Right forelimb (tissue), 1 donor: ENCODE measurements around the gene CARD10.

ENCODE experiments used
- DNase-seq: peaks from one replicate; pipeline ENCODE4 v3.0.0-alpha.2; 2018

CARD10 gene

GRCh38 chr22:37501610-37502341 is 17.4 kb downstream of the CARD10 start:
- no peak for DNase-seq

GRCh38 chr22:37500745-37501609 is 18.2 kb downstream of the CARD10 start:
- no peak for DNase-seq

DNA sequence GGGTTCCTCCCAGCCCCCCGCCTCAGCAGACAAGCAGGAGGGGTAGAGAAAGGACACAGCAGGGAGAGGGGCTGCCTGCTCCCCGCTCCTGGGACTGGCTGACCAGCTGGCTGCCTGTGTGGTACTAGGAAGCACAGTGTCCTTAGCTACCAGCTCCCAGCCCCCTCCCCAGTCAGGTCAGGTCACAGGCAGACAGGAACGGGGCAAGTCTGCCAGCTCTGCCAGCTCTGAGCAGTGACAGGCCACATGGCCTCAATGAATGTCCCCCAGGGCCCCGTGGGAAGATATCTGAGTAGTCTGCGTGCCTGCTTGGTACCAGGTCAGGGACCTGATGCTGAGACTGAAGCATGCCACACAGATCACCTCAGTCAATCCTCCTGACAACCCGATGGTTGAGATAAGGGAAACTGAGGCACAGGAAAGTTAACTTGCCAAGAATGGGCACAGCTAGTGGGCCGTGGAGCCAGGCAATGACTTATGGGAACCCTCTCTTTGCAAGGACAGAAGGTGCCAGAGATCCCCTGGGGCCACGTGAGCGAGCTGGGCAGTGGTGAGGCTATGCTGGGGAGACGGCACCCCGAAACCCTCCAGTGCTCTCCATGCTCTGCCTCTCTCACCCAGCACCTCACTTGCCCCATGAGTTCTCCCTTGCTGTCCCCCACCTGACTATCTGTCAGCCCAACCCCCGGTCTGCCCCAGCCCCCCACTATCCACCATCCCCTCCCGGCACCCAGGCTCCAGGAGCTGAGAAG is 19.2 kb downstream of the CARD10 start:
- no peak for DNase-seq

DNA sequence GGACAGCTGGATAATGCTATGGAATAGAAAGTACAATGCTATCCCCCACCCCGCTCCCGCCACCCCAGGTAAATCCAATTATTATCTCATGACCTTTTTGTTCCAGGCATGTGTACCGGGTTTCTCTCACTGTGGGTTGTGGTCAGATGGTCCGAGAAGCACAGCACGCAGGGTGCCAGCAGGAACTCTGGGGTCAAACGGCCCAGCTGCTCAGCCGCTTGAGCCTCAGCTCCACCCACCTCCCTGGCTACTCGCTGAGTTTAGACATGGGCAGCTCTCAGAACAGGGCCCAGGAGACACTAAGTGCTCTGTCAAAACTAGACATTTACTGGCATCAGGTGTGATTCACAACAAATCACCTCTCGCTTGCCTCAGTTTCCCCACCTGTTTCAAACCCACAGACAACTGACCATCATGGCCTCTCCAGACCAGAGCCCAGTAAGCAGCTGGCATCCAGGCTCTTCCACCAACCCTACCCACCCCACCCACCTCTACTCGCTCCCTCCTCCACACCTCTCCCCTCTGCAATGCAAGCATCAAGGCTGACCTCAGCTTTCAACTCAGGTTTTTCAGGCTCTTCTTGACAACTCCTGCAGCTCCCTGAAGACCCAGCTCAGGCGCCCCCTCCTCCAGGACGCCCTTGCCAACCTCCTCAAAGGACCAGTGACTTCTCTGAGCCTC is 20.0 kb downstream of the CARD10 start:
- no peak for DNase-seq

DNA sequence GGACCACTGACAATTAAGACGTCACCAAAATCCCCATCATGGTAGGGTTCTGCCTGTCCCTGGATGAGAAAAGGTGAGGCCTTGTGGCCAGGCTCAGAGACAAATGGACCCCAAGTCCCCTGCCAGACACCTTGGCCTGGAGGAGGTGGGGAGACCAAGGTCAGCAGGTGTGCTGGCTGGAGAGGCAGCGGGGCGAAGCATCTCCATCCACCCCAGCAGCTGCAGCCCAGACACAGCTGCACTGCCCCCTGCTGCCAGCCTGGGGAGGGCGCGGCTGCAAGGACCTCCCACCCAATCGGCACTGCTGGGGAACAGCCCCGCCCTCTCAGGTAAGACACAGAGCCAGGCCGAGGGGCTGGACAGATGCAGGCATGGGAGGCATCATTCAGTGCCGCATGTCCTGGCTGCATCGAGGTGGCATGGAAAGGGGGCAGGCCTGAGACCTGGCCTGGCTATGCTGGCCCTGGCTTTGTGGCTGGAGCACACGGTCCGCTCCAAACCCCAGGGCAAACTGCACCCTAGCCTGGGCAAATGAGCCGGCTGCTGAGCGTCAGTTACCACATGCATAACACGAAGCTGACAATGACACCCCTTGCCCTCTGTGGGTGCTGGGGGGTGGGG is 20.8 kb downstream of the CARD10 start:
- no peak for DNase-seq

DNA sequence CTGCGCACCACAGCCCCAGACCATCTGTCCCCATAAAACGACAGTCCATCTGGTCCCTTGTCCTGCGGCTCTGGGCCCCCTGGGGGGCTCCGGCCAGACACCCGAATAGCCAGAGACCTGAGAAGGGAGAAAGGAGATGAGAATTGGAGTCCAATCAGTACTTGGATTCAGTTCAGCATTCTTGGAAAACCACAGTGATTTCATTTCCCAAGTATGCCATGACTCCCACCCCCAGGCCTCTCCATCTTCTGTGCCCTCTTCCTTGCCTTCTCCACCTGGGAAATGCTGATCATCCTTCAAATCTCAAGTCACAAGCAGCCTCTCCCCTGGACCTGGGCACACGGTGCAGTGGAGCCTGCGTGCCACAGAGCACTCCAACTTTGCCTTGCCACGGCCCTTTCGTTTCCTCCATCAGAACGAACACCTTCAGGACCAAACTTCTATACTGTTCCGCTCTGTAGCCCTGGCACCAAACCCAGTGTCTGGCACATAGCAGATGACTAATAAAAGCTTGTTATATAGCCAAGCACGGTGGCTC is 22.1 kb downstream of the CARD10 start:
- no peak for DNase-seq

- no peak for DNase-seq
These were observed 22.6 kb downstream of the CARD10 start for GRCh38 chr22:37496651-37497050.

DNA sequence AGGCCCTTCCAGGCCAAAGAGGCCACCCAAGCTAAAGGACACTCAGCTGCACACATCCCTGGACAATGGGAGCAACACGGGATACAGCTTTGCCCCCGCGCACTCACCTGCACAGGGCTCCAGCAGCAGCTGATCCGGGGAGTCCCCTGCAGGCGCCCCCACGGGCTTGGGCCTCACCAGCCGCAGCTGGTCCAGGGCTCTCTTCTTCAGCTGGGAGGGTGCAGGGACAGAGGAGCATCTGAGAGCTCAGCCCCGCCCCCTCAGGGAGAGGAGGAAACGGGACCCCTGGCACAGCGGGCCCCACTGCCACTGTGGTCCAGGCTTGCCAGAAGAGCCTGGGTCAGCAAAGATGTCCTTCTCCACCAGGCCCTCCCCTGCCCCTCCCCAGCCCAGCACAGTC is 25.2 kb downstream of the CARD10 start:
- no peak for DNase-seq

DNA sequence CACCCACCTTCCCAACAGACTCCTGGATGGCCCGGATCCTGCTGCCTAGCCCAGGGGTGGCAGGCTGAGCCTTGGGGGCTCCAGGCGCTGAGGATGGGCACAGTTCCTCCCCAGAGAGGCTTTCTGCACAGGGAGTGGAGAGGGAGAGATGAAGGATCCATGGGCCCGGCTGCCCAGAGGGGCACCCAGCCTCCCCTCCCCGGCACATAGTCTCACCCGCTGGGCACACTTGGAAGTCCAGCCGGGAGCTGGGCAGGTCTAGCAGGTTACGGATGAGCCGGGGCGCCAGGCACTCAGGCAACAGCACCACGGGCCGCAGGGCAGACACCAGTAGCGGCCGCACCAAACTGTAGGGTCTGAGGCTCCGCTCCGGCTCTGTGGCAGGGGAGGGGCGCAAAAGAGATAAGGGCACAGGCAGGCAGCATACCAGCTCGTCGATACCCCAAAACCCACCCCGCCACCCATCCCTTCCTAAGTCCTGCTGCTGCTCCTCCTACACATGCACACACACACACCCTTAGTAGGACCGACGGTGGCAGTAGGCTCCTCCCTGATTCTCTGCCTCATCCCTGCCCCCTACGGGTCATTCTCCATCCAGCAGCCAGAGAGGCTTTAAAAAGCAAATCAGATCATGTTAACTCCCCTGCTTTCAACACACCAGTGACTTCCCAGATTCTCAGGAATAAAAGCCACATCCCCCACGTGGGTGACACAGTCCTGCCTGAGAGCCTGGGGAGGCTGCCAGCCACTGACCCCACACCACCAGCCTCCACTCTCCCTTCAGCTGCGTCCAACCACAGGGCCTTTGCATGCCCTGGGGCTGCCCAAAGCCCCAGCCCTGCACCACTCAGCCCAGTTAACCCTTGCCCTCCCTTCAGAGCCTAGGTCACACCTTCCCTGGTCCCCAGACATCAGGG is 26.5 kb downstream of the CARD10 start:
- no peak for DNase-seq

GRCh38 chr22:37491559-37492427 is 27.4 kb downstream of the CARD10 start:
- DNase-seq: no peak

GRCh38 chr22:37491106-37491505 is 28.1 kb downstream of the CARD10 start:
- no peak for DNase-seq

DNA sequence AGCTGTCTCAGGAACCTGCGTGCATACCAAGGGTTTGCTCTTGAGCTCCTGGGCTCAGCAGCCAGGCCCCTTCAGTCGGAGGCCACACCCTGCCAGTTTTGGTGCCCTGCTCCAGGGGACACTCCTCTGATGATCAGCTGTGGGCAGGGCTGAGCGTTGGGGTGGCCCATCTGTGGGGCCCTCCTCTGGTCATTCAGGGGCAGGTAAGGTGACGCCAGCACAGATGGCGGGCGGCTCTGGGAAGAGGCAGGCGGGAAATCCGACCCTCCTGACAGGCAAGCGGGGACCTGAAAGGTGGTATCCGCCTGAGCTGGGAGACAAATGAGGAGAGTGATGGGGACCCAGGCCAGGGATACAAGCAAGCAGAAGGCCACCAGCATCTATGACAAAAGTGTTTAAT is 29.2 kb downstream of the CARD10 start:
- no peak for DNase-seq

- DNase-seq: no peak
These were observed 30.7 kb downstream of the CARD10 start for GRCh38 chr22:37488337-37489135.

DNA sequence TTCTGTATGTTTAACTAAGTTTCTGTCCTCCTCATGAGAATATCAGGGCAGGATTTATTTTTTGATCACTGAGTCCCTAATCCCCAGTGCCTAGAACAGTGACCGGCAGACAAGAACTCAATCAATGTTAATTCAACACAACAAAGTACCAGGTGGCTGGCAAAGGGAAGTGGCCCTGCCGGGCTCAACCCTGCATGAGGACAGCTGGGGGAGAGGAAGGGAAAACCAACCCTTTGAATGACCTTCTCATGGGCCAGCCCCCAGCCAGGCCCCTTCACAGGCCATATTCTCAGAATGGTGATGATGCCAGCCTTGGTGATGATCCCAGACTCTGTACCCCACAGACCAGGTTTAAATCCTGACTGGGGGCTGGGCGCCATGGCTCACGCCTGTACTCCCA is 31.6 kb downstream of the CARD10 start:
- no peak for DNase-seq

DNA sequence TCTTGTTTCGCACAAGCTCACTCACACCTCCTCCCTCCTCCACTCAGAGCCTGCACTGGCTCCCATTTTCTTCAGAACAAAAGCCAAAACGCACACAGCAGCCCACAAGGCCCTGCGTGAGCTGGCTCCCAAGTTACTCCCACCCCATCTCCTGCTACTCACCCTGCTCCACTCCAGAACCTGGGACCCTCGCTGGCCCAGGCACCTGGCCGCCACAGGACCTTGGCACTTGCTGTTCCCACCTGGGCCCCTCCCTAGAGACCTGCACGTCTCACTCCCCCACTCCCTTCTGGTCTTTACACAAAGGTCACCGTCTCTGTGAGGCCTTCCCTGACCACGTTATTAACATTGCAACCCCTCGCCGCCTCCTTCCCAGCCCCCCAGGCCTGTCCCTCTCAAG is 32.1 kb downstream of the CARD10 start:
- no peak for DNase-seq

DNA sequence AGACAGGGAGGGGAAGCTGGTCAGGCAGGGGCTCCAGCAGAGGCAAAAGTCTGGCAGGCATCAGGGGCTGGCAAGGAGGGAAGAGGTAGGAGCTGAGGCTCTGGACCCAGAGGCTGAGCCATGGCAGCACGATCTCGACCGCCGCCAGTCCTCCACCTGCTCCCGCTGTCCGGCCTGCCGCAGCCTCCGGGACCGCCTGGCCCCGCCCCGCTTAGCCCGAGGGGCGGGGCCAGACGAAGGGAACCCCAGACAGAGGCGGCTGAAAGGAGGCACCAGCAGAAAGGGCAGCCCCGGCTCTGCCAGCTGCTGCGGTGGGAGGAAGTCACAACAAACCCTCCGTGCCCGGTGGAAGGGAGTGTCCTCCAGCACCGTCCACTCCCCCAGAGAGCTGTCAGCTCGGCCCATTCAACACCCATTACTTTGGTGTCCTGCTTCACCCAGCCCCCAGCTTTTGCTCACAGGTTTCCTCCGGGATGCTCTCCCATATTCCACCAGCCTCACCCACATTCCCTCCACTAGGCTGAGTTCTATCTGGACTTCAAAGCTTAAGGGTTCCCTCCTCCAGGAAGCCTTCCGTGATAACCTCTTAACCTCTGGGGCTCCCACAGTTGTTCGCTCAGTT is 32.9 kb downstream of the CARD10 start, which contains the start of gene MFNG:
TSS of gene MFNG (minus strand) at position 161 of the 622 bp plus-strand sequence. CDS start 207 bp downstream, outside the sequence.
- DNase-seq: no peak

GRCh38 chr22:37485395-37486223 is 33.6 kb downstream of the CARD10 start:
- DNase-seq: no peak
